K562 (cell line): ENCODE measurements around the gene RNF123.

Source experiments
- ASH1L ChIP-seq: fragments of 450-650 bp; IDR thresholded peaks from 2 replicates; pipeline ENCODE4 v1.6.1; 2018; ENCODE audit warnings: borderline replicate concordance, mild to moderate bottlenecking, low read depth; ENCODE audit not compliant: partially characterized antibody
- CTCF ChIP-seq, 3 experiments: IDR thresholded peaks in 2 of 3; conservative IDR thresholded peaks in 1 of 3; 2 replicates each; pipeline ENCODE4 v1.5.1; 2011 to 2012; ENCODE audit warnings: low read length in 3 of 3, mild to moderate bottlenecking in 3 of 3, control low read depth in 2 of 3, improper control_type of control experiment in 1 of 3, inconsistent platforms in 1 of 3, low read depth in 1 of 3, mixed read lengths in 1 of 3, moderate library complexity in 1 of 3; ENCODE audit not compliant: insufficient read depth in 2 of 3
- EGR1 ChIP-seq: fragments of 450-650 bp; conservative IDR thresholded peaks from 2 replicates; pipeline ENCODE4 v1.6.1; 2017; ENCODE audit warnings: mild to moderate bottlenecking
- FOXA1 ChIP-seq: fragments of 450-650 bp; IDR thresholded peaks from 2 replicates; pipeline ENCODE4 v1.6.1; 2016; ENCODE audit warnings: mild to moderate bottlenecking, borderline replicate concordance
- ILF3 ChIP-seq: fragments of 450-650 bp; IDR thresholded peaks from 2 replicates; pipeline ENCODE4 v1.6.1; 2018; ENCODE audit warnings: antibody characterized with exemption, mild to moderate bottlenecking, moderate library complexity, borderline replicate concordance

- TF ChIP-seq EGR1 (no peak), ILF3 (no peak), CTCF (IDR thresholded peaks at IDR 0.05 in 2 of 3, conservative IDR thresholded peaks at IDR 0.05 in 1 of 3; ENCODE audit: insufficient read depth in 2 of 3, low read depth in 1 of 3, low read length in 3 of 3) (no peak), ASH1L (no peak), FOXA1 (no peak)
These were observed 32.0 kb upstream of the RNF123 start for GRCh38 chr3:49657208-49657915.
